ENCODE data around the gene PAWR.

Gene PAWR

GRCh38 chr12:79674629-79675028 is 16.1 kb downstream of the PAWR start:
- Histone ChIP-seq H3K36me3 (no peaks in the 10 kb centered on the region), H3K9me3 (ENCODE audit: severe bottlenecking) (no peaks in the 10 kb centered on the region), H3K27ac (no peak overlapping the region), H3K4me3 (ENCODE audit: low read depth, low read length) (no peak overlapping the region), H3K27me3 (ENCODE audit: insufficient read depth, low read depth, severe bottlenecking) (no peaks in the 10 kb centered on the region)
- TF ChIP-seq CTCF (IDR thresholded peaks at IDR 0.05; ENCODE audit: low read depth, low read length): no peak
- DNase-seq: no peak

- no peak overlapping the region for H3K27ac ChIP-seq
- no peak for TF ChIP-seq CTCF (IDR thresholded peaks at IDR 0.05; ENCODE audit: low read depth, low read length)
Observed at GRCh38 chr12:79673354-79673753, 17.4 kb downstream of the PAWR start.

GRCh38 chr12:79668113-79668512 is 22.7 kb downstream of the PAWR start:
- no peak for DNase-seq
- no peak overlapping the region for H3K27ac ChIP-seq
- no peak overlapping the region for H3K4me3 ChIP-seq (ENCODE audit: low read depth, low read length)
- no peaks in the 10 kb centered on the region for H3K9me3 ChIP-seq (ENCODE audit: severe bottlenecking)
- peaks cover 5% of the 10 kb centered on the region for H3K36me3 ChIP-seq
- TF ChIP-seq CTCF (IDR thresholded peaks at IDR 0.05; ENCODE audit: low read depth, low read length): no peak
- no peaks in the 10 kb centered on the region for H3K27me3 ChIP-seq (ENCODE audit: insufficient read depth, low read depth, severe bottlenecking)

More at GRCh38 chr12:79673354-79673753, 17.4 kb downstream of the PAWR start:
- no peaks in the 10 kb centered on the region for H3K27me3 ChIP-seq (ENCODE audit: insufficient read depth, low read depth, severe bottlenecking)
- no peaks in the 10 kb centered on the region for H3K9me3 ChIP-seq (ENCODE audit: severe bottlenecking)
- H3K4me3 ChIP-seq (ENCODE audit: low read depth, low read length): no peak overlapping the region
- no peak for DNase-seq
- peaks cover under 1% of the 10 kb centered on the region; the same call in 1 of the 2 replicates for H3K36me3 ChIP-seq

GRCh38 chr12:79665212-79665887 is 25.4 kb downstream of the PAWR start:
- H3K36me3 ChIP-seq: peaks cover 5% of the 10 kb centered on the region
- H3K27ac ChIP-seq: no peak overlapping the region
- DNase-seq: no peak
- no peaks in the 10 kb centered on the region for H3K27me3 ChIP-seq (ENCODE audit: insufficient read depth, low read depth, severe bottlenecking)
- no peak overlapping the region for H3K4me3 ChIP-seq (ENCODE audit: low read depth, low read length)
- H3K9me3 ChIP-seq (ENCODE audit: severe bottlenecking): no peaks in the 10 kb centered on the region
- no peak for TF ChIP-seq CTCF (IDR thresholded peaks at IDR 0.05; ENCODE audit: low read depth, low read length)

GRCh38 chr12:79664518-79664917 is 26.2 kb downstream of the PAWR start:
- no peak for DNase-seq
- no peak overlapping the region for H3K27ac ChIP-seq
- no peak overlapping the region for H3K4me3 ChIP-seq (ENCODE audit: low read depth, low read length)
- no peak for TF ChIP-seq CTCF (IDR thresholded peaks at IDR 0.05; ENCODE audit: low read depth, low read length)
- no peaks in the 10 kb centered on the region for H3K9me3 ChIP-seq (ENCODE audit: severe bottlenecking)
- H3K27me3 ChIP-seq (ENCODE audit: insufficient read depth, low read depth, severe bottlenecking): no peaks in the 10 kb centered on the region
- peaks cover 5% of the 10 kb centered on the region for H3K36me3 ChIP-seq
